GM21390 (cell line): Measurements from ENCODE around the gene ERMAP.
"Not testable (repeated sequence)": the region's sequence is repeated elsewhere in the genome, so short reads cannot be mapped to it uniquely, and the experiment has no call there.

Experiments
- ATAC-seq: cut with Tn5 transposase; IDR thresholded peaks from one replicate; pipeline ENCODE4 v1.9.1; 2021; ENCODE audit not compliant: unreplicated experiment

Gene ERMAP

GRCh38 chr1:42869751-42870150 is 52.8 kb downstream of the ERMAP start:
- ATAC-seq: not testable (repeated sequence)

- not testable (repeated sequence) for ATAC-seq
Measured at GRCh38 chr1:42873108-42873507, 56.2 kb downstream of the ERMAP start.

- no peak for ATAC-seq
Measured at GRCh38 chr1:42873670-42874069, 56.7 kb downstream of the ERMAP start.

- no peak for ATAC-seq
Measured at GRCh38 chr1:42876009-42876408, 59.1 kb downstream of the ERMAP start.

- ATAC-seq: no peak
Measured at GRCh38 chr1:42877380-42877779, 60.5 kb downstream of the ERMAP start.

GRCh38 chr1:42880384-42880783 is 63.5 kb downstream of the ERMAP start:
- no peak for ATAC-seq

GRCh38 chr1:42886046-42886739 is 69.3 kb downstream of the ERMAP start:
- ATAC-seq: no peak

GRCh38 chr1:42886800-42887199 is 69.9 kb downstream of the ERMAP start:
- ATAC-seq: no peak

GRCh38 chr1:42887366-42887765 is 70.4 kb downstream of the ERMAP start:
- ATAC-seq: no peak

GRCh38 chr1:42888013-42888633 is 71.2 kb downstream of the ERMAP start:
- no peak for ATAC-seq

- no peak for ATAC-seq
Measured at GRCh38 chr1:42889264-42889663, 72.3 kb downstream of the ERMAP start.

- ATAC-seq: no peak
Measured at GRCh38 chr1:42891465-42892138, 74.7 kb downstream of the ERMAP start.
